Stimulated activated CD4-positive, alpha-beta T cell treated with anti-CD3 and anti-CD28 coated beads, Interleukin-2, amount 100 ng/mL, for 48 hours (primary cell): ENCODE data around the gene COG5.

ENCODE experiments used
- DNase-seq, 2 donors: peaks; one replicate each; pipeline ENCODE4 v3.0.0-alpha.2; 2020

COG5 gene

GRCh38 chr7:107321611-107322010 is 242.1 kb downstream of the COG5 start:
- DNase-seq, result no peak

- DNase-seq, result no peak
These were observed 243.9 kb downstream of the COG5 start for GRCh38 chr7:107319724-107320228.

GRCh38 chr7:107318523-107319160 is 245.1 kb downstream of the COG5 start:
- no peak for DNase-seq

DNA sequence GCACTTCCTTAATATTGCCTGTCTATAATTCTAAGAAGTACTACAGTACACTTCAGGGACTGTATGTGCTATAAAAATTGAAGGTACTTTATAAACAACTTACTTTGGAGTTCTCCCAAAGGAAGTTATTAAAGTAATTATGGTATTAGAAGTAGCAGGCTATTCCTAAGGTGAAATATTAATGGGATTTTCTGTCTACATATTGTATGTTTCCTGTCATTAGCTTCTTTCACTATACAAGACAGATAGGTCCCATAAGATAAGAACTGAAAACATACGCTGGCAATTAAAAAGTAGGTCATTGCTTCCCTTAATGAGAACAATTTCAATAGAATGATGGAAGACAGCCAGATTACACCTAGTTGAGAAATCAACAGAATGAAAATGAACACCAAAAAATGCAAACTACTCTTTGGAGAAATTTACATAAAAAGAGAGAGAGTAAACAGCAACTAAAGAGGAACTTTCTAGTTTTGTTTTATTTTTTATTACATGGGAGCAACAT is 248.0 kb downstream of the COG5 start:
- DNase-seq, result no peak

DNA sequence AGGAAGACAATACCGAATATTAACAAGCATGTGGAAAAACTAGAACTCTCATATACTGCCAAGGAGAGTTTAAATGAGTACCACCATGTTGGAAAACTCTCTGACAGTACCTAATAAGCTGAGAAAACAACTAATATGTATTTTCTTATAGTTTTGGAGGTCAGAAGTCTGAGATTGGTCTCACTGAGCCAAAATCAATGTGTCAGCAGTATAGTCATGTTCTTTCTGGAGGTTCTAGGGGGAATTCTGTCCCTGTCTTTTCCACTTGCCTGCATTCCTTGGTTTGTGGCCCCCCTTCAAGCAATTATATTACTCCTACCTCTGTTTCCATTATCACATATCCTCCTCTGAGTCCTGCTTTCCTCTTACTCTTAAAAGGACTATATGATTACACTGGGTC is 250.4 kb downstream of the COG5 start:
- DNase-seq, result no peak

DNA sequence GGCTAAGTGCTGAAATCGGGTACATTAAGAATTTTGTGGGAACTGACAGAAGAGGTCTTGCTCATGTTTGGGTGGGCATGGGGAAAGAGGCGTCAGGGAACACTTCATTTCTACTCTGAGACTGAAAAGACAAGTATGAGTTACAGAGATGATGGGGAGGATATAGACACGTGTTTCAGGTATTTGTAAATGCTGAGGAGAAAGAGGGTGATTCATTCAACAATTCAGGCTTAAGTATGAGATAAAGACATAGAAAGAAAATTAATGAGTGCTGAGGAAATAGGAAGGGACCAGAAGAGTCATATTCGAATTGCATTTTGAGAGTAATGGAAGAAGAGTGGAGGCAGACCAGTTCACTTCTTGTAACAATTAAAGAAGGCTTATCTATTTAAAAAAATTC is 251.3 kb downstream of the COG5 start:
- DNase-seq, result no peak

DNA sequence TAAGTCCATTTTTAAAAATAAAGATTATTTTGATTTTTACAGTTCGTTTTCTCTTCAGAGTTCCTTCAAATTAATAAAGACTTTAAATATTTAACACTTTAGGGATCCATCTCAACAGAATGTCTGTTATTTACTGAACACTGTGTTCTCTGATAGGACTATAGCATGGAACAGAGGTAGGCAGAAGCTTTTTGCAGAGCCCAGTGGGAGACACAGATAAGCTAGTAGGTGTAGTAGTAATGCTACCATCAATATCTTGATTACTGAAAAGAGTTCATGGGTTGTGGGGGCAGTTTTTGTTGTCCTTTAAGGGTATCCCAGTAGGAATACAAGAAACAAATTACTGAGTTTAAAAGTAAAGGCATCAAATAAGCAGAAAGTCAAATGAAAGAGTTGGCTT is 254.4 kb downstream of the COG5 start:
- DNase-seq, result no peak

DNA sequence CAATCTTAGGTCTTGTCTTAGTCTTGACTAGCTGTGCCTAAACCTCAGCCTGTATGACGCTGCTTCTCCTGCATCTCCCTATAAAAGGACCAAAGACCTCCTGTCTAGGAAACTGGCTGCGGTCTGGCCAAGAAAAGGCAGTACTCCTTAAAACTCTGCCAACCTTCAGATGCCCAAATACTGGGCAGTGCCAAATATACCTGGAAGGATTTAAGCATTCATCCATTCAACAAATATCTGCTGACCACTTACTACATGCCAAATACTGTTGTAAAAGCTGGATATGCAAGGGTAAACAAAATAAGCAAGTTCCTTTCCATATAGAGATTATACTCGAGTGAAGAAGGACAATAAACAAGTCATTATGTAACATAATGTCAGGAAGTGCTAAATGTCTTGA is 259.1 kb downstream of the COG5 start:
- DNase-seq, result no peak

DNA sequence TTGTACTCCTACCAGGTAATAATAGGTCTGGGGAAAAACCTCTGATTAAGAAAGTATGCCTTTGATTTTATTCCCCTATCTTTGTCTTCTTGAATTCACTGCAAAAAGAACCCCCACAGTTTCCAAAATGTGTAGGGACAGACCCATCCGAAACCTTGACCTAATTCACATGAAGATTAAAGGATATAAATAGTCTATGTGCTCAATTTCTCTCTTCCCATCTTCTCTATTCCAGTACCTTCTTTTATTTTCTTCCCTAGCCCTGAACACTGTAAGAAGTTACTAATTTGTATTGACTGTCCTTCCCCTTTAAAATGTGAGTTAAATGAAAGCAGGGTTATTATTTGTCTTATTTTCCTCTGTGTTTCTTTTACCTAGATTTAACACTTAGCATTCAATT is 259.7 kb downstream of the COG5 start:
- DNase-seq, result no peak

GRCh38 chr7:107302250-107302847 is 261.4 kb downstream of the COG5 start:
- DNase-seq, result no peak

DNA sequence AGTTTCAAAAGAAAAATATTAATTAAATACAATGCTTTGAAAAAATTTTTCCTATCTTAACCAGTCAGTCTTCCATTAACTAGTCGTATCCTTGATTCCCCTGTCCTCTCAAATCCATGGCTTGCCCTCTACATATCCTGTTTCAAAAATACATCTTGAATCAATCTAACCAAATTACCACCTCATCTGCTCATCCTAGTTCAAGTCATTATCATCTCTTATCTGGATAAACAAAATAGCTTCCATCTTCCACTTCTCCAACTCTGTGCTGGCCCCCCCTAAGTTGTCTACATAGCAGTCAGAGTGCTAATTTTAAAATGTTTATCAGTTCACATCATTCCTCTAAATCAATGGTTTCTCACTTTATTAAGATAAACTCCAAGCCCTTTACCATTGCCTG is 269.5 kb downstream of the COG5 start:
- no peak for DNase-seq

GRCh38 chr7:107292591-107292990 is 271.1 kb downstream of the COG5 start:
- DNase-seq, result no peak

GRCh38 chr7:107291434-107291833 is 272.3 kb downstream of the COG5 start:
- no peak for DNase-seq

DNA sequence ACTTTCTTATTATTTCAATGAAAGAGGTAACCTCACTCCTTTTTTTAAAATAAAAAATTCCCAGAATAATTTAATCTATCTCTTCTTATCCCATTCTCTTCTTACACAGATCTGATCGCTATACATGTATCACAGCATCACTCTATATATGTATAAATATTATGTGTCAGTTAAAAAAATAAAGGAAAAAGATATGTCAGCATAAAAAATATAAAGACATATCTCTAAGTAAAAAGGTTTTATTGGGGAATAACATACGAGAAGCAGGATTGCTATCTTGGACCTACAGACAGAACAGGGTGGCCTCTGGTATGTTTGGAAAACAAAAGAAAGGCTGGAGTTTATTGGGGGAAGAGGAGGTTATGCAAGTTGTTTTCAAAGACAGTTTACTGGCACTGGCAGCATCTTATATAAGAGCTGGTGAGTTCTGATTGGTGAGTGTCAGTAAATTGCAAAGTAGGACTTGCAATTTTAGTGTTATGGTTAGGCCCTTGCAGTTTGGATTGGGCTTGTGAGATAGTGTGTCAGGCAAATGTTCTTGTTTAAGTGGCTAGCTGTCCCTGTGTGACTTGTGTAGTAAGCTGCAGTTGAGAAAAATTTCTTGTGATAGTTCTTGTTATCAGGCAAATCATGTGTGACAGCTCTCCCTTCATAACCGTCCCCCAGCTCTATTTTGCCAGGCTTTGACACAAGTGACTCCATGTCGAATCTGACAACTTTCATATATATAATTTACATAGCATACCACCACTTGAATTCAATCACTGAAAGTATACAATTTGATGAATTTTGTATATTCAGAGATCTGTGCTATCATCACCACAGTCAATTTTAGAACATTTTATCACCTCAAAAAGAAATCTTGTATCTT is 276.7 kb downstream of the COG5 start:
- no peak for DNase-seq

- no peak for DNase-seq
These were observed 278.7 kb downstream of the COG5 start for GRCh38 chr7:107284911-107285479.

DNA sequence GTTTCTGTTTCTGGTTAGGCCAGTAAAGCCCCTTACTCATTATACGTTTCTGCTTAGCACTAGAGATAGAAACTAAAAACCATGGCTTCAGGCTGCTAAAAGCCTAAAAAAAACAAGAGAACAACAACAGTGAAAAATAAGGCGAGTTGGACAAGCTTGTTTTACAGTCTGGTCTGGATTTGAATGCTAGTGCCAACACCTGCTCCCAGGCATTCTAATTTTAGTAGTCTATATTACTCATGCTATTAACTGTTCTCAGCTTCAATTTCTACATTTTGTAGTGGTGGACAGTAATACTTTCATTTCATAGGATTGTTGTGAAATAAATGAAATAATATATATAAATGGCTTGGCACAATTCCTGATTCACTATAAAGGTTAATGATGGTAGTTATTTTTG is 286.4 kb downstream of the COG5 start:
- no peak for DNase-seq

DNA sequence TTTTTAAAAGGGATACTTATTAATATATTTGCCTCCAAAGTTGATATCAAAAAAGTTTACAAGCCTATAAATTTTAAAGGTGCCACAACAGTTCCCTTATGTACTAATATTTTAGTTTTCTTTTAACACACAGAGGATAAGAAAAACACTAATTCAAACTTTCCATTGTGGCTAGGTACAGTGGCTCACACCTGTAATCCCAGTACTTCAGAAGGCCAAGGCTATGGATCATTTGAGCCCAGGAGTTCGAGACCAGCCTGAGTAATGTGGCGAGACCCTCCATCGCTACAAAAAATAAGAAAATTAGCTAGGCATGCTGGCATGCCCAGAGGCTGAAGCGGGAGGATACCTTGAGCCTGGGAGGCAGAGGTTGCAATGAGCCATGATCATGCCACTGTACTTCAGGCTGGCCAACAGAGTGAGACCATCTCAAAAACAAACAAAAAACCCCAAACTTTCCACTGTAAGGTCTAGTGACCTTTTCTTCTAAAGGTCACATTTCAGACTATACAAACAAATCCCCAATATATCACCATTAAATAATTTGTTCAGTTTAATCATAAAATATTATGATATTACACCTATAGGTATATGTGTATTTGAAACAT is 287.4 kb downstream of the COG5 start:
- DNase-seq, result no peak

- DNase-seq, result no peak
These were observed 289.2 kb downstream of the COG5 start for GRCh38 chr7:107274506-107274905.

- DNase-seq, result no peak
These were observed 293.9 kb downstream of the COG5 start for GRCh38 chr7:107269790-107270189.

GRCh38 chr7:107268594-107268993 is 295.1 kb downstream of the COG5 start:
- DNase-seq, result no peak

DNA sequence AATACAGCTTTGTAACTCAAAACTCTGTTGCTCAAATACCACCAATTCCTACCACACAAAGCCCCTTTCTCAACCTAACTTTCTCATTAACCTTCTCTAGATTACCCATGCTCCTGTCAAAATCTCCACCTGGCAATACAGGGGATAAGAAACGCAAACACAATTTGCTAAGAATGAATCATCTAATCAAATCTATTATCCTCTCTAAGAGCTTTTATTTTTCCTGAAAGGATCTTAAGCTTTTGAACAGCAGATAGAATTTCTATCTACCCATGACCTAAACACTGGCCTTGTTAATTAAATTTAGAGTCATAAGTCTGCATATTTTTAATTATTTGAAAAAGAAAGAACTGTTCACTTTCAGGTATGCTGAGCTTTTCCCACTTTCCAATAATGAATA is 296.6 kb downstream of the COG5 start:
- DNase-seq, result no peak

GRCh38 chr7:107264723-107265122 is 299.0 kb downstream of the COG5 start:
- DNase-seq, result no peak

DNA sequence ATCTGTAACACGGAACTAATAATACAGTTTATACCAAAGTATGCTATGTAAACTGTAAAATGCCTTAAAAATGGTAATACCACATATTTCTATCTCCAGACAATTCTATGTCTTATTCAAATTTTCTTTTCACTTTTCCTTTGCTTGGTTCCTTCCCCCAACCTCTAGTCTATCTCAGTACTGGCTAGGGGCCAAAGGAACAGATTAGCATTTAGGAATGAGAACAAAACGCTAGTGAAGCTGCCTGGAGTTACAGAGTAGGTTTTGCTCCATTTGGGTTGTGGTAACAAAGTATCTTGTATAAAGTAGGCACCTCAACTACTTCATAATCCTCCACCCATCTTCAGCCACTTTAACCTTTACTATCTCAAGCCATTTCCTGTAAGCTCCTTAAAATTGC is 300.9 kb downstream of the COG5 start:
- DNase-seq, result no peak
